GM21786 (cell line): Measurements from ENCODE around the gene PAPOLB.
"Not testable (repeated sequence)": the region's sequence is repeated elsewhere in the genome, so short reads cannot be mapped to it uniquely, and the experiment has no call there.

Experiments
- ATAC-seq: cut with Tn5 transposase; IDR thresholded peaks from one replicate; pipeline ENCODE4 v1.9.1; 2021; ENCODE audit not compliant: unreplicated experiment

PAPOLB gene

GRCh38 chr7:4861673-4862072 lies at the start of gene PAPOLB:
TSS of gene PAPOLB (minus strand) at chr7:4862030. CDS start at chr7:4861810, 220 bp downstream.
- no peak for ATAC-seq

- ATAC-seq = no peak
Measured at GRCh38 chr7:4911111-4911828, 49.4 kb upstream of the PAPOLB start.

GRCh38 chr7:4906682-4907081 lies 44.9 kb upstream of the PAPOLB start:
- ATAC-seq = no peak

GRCh38 chr7:4905171-4905570 lies 43.3 kb upstream of the PAPOLB start:
- no peak for ATAC-seq

GRCh38 chr7:4904346-4904745 lies 42.5 kb upstream of the PAPOLB start:
- no peak for ATAC-seq

GRCh38 chr7:4895766-4896165 lies 33.9 kb upstream of the PAPOLB start:
- no peak for ATAC-seq

GRCh38 chr7:4894482-4894881 lies 32.7 kb upstream of the PAPOLB start:
- no peak for ATAC-seq

- ATAC-seq = no peak
Measured at GRCh38 chr7:4893929-4894475, 32.2 kb upstream of the PAPOLB start.

GRCh38 chr7:4893188-4893587 lies 31.4 kb upstream of the PAPOLB start:
- ATAC-seq = not testable (repeated sequence)

GRCh38 chr7:4891522-4891921 lies 29.7 kb upstream of the PAPOLB start:
- not testable (repeated sequence) for ATAC-seq

GRCh38 chr7:4889682-4890081 lies 27.9 kb upstream of the PAPOLB start:
- no peak for ATAC-seq

- no peak for ATAC-seq
Measured at GRCh38 chr7:4888161-4888560, 26.3 kb upstream of the PAPOLB start.

GRCh38 chr7:4886671-4887070 lies 24.8 kb upstream of the PAPOLB start:
- ATAC-seq = no peak

GRCh38 chr7:4885317-4885807 lies 23.5 kb upstream of the PAPOLB start:
- no peak for ATAC-seq

- no peak for ATAC-seq
Measured at GRCh38 chr7:4884164-4884563, 22.3 kb upstream of the PAPOLB start.

- peak; percentile 72 for ATAC-seq
Measured at GRCh38 chr7:4883372-4884144, 21.7 kb upstream of the PAPOLB start, which contains the start of gene RADIL. TSS of gene RADIL (minus strand) at chr7:4883716. CDS start at chr7:4878139, 5,577 bp downstream.

- no peak for ATAC-seq
Measured at GRCh38 chr7:4883033-4883371, 21.2 kb upstream of the PAPOLB start.

- ATAC-seq = no peak
Measured at GRCh38 chr7:4882169-4883032, 20.6 kb upstream of the PAPOLB start.

GRCh38 chr7:4880218-4880617 lies 18.4 kb upstream of the PAPOLB start:
- ATAC-seq = no peak

GRCh38 chr7:4879396-4880081 lies 17.7 kb upstream of the PAPOLB start:
- ATAC-seq = no peak
